HG03039 (cell line): Measurements from ENCODE around the gene ANKRD27.
A peak's percentile ranks its signal among the peaks of the same experiment; 100 is the strongest.
"Not testable (repeated sequence)": the region's sequence is repeated elsewhere in the genome, so short reads cannot be mapped to it uniquely, and the experiment has no call there.

Experiments used
- ATAC-seq: cut with Tn5 transposase; IDR thresholded peaks from one replicate; pipeline ENCODE4 v1.9.1; 2021; ENCODE audit warnings: mild to moderate bottlenecking, moderate library complexity; ENCODE audit not compliant: unreplicated experiment

Gene ANKRD27

DNA sequence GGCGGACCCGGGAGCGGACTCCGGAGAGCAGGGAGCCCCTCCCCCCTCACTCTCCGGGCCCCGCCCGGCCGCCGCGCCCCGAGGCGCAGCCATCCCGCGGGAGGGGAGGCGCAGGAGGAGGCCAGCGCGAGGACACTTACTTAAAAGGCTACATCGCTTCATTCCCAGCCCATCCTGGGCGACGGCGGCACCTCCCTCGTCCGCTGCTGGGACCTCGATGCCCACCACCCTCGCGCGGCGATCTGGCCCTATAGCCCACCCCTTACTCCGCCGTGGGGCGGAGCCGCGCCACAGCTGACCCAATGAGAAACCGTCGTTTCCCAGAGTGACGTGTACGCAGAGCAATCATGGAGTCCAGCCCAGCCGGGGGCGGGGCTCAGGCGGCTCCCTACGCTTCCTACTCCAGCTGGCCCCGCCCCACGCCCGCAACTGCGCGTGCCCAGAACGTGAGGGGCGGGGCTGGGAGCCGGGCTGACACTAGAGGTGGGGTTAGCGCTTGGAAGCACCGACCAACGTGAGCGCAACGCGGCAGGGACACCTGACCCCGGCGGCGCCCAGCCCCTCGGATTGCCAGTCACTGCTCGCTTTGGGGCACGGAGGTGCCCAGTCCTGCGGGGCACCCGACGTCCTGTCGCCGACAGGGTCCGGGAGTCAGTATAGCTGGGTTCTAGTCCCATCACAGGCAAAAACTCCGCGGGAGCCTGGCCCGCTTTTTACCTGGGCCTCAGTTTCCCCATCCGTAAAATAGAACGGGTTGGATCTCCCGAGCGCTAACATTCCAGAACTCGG is at the start of gene ANKRD27:
Gene ANKRD27 (minus strand): TSS at position 250 of the 789 bp plus-strand sequence. CDS start 16,165 bp downstream, outside the sequence.
- peak; percentile 96 for ATAC-seq

DNA sequence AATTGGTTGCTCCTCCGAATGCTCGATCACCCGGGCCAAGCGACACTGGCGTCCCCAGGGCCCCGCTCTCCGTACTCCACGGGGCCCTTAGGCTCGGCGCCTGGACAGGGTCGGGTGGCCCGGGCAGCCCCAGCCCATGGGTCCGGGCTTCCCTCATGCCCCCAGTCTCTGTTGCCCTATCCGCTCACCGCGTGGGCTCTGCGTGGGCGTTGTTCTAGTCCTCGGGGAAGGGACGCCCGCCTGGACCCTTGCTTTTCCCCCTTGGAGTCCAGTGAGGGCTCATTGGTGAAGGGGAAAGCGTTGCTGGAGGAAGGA is 45.9 kb upstream of the ANKRD27 start:
- ATAC-seq, result no peak

DNA sequence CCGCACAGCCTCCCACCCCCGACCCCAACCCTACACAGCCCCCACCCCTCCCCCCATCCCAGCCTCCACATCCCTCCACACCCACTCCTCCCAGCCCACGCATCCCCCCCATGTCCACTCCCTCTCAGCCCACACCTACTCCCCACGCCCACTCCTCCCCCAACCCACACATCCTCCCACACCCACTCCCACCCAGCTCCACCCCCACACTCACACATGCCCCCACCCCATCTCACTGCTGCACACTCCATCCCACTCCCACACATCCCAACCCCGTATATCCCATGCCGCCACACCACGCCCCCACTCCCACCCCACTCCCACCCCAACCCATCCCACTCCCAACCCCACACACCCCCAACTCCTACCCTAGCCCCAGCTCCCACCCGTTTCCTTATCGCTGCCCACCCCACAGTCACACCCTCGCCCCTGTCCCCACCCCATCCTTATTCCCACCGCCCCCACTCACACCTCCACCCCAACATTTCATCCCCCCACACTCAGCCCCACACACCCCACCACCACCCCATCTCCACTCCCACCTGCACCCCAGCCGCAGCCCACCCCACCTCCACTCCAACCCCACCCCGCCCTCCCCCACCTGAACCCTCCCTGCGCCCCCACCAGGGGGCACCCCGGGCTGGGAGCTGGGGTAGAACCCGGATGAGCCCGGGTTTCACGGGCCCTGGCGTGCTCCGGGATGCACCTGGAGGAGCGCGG is 45.4 kb upstream of the ANKRD27 start:
- no peak for ATAC-seq

DNA sequence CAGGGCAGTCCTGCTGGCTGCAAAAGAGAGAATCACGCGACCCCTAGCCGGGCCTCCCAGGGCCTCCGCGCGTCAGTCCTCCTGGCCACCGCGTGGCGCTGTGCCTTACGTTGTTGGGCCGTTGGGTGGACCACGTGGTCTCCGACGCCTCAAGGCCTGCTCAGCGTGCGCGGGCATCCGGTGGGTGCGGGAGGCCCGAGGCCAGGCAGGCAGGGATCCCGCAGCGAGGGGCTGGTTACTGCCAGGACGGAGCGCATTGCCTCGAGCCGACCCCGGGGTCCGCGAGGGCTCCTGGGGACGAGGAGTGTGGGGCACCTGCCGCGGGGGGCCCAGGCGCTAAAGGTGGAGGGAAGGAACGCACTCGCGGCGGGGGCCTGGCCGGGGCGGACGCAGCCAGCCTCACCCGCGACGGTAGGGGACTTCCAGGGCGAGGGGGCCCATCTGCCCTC is 44.7 kb upstream of the ANKRD27 start, which contains the start of gene TDRD12:
Gene TDRD12 (plus strand): TSS at position 157 of the 449 bp plus-strand sequence. CDS start 306 bp downstream, outside the sequence.
- no peak for ATAC-seq

DNA sequence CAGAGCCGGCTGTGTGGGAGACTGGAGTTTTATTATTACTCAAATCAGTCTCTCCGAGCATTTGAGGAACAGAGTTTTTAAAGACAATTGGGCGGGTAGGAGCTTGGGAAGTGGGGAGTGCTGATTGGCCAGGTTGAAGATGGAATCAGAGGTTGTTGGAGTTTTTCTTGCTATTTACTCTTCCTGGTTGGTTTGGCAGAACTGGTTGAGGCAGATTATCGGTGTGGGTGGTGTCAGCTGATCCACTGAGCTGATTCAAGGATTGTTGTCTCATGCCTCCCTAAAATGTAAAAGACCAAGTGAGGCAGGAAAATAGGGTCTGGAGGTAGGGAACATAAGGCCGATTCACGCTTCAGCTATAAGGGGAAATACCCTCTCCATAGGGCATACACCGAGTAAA is 43.3 kb upstream of the ANKRD27 start:
- ATAC-seq, result no peak

DNA sequence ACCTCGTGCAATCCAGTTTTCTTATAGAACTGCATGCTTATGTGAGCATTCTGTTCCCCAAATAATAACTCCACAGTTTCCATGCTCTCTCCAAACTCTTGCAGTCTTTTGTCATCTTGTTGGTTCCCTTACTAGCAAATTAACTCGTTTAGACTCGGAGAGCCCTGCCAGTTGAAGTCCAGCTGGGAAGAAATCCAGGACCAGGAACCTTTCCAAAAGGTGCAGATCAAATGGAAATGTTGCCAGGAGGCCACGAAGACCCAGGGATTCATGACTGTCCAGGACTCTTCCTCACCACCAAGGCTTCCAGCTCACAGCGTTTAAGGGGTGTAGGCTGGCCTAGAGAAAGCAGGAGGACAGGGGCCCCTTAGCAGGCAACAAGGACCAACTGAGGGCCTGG is 42.5 kb upstream of the ANKRD27 start:
- ATAC-seq, result no peak

DNA sequence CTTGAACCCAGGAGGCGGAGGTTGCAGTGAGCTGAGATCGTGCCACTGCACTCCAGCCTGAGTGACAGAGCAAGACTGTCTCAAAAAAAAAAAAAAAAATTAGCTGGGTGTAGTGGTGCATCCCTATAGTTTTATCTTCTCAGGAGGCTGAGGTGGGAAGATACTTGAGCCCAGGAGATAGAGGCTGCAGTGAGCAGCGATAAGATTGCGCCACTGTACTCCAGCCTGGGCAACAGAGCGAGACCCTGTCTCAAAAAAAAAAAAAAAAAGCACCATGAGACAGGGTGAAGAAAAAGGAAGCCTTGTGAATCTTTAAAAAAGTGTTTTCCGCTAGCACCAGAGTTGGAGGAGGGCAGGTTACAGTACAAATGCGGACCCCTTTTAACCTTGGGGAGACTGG is 41.2 kb upstream of the ANKRD27 start:
- ATAC-seq, result not testable (repeated sequence)

DNA sequence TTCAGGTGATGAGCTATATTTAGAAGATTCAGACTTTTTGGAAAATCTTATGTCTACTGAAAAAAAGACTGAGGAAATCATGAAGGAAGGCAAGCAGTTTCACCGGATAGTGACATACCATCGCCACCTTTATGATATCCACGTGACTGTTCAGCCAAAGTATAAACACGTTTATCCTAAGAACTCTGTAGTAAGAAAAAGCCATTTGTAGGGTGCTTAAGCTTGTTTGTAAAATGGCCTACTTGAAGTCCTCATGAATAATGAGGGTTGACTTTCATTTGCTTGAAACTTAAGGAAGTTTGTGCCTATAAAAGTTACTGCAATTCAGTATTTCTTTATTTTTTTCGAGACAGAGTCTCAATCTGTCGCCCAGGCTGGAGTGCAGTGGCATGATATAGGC is 36.8 kb upstream of the ANKRD27 start:
- no peak for ATAC-seq

DNA sequence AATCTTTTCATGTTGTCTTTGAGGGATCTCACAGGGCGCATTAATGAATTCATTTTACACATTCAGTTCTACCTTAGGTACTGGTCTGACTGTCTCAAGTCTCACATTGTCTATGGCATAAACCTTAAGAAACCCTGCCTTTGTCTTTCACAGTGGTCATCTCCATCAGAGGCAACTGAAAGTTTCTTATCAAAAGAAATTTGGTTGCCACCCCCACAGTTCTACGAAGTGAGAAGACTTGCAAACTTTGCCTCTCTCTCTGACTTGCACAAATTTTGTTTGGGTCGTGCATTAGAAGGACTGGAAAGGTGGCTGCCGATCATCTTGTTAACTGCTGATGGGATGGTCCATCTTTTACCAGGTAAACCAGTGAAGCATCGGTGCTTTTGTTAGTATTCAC is 34.1 kb upstream of the ANKRD27 start:
- no peak for ATAC-seq

DNA sequence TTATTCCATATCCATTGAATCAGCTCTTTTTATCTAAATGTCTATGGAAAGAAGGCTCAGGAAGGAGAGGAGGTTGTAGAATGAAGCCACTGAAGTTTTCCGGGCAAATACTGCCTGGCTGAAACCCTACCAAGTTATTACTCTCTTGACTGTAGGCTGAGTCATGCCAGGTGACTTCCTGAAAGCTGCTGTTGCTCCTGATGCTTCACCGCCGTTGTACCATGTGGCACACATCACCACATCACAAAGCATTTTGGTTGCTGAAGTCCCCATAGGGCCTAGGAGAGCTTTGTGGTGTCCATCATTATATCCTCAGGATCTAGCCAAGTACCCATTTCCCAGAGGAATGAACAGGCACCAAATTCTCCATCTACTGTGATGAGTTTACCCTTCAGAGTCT is 33.5 kb upstream of the ANKRD27 start:
- ATAC-seq, result no peak

DNA sequence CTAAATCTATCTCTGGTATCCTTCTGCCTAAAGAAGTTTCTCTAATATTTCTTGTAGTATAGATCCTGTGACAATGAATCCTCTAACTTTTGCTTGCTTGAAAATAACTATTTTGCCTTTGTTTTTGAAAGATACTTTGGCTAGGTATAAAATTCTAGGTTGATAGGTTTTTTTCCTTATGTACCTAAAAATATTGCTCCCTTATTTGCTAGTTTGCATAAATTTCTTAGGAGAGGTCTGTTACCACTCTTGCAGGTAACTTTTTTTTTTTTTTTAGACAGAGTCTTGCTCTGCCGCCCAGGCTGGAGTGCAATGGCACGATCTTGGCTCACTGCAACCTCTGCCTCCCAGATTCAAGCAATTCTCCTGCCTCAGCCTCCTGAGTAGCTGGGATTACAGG is 29.0 kb upstream of the ANKRD27 start:
- ATAC-seq, result not testable (repeated sequence)

DNA sequence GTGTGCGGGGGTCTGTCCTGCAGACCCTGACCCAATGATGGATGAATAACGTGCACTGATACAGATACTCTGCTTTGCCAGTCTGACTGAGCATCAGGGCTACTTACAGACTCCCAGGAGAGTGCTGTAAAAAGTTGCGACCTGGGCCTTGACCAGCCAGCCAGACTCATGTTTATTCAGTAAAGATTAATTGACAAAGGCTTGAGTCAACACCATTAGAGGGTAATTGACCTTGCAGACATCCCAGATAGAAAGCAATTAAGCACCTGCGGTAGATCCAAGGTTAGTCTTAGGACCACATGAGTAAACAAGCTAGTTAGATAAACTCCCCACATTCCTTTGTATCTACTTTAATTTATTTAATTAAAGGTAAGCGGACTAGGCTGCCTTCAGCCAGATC is 27.0 kb upstream of the ANKRD27 start:
- no peak for ATAC-seq

DNA sequence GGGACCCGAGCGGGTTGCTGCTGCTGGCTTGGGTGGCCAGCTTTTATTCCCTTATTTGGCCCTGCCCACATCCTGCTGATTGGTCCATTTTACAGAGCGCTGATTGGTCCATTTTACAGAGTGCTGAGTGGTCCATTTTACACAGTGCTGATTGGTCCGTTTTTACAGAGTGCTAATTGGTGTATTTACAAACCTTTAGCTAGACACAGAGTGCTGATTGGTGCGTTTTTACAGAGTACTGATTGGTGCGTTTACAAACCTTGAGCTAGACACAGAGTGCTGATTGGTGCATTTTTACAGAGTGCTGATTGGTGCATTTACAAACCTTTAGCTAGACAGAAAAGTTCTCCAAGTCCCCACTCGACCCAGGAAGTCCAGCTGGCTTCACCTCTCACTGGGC is 25.1 kb upstream of the ANKRD27 start:
- not testable (repeated sequence) for ATAC-seq

DNA sequence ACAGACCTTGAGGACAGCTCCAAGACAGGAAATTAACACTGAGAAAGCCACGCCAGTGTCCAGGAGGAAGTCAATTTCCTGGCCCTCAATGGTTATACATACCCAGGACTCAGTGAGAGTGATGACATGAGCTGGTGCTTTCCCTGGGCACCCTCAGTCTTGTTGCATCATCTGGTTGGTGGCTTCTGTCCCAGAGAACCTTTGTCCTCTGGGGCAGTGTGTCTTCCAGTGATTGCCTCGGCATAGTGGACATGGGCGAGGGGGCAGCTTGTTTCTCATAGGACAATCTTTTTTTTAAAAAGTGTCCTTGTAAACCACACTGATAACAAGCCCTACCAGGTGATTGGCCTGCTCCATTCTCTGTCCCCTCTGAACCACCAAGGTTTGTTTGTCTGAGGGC is 21.8 kb upstream of the ANKRD27 start:
- ATAC-seq, result not testable (repeated sequence)

DNA sequence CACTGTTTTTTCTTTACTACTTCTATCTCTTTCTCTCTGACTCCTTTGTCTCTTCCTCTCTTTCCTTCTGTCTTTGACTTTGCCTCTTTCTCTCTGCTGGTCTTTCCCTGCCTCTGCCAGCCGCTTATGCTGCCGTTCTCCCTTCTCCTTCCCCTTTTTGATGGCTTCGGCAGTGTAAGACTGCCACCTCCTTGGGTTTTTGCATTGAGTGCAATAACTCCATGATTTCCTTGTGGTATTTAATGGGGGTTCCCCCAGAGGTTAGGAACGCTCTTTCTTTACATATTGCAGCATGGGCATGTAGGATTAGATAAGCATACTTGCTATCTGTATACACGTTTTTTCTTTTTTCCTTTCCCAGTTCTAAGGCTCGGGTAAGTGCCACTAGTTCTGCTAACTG is 20.5 kb upstream of the ANKRD27 start:
- not testable (repeated sequence) for ATAC-seq

DNA sequence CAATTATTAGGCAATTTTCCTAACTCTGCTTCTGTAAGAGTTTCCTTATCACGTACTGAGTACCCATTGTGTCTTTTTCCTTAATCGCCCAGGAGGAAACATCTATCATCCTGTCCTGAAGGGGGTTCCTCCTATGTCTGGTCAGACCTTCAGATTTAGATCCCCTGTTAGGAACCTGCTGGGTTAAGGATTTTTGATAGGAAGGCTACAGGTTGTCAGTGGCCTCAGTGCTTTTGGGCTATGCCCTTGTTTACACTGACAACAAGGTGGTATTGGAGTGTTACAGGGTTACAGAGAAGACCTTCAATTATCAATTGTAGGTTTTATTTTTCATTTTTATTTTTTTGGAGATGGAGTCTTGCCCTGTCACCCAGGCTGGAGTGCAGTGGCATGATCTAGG is 19.9 kb upstream of the ANKRD27 start:
- not testable (repeated sequence) for ATAC-seq

DNA sequence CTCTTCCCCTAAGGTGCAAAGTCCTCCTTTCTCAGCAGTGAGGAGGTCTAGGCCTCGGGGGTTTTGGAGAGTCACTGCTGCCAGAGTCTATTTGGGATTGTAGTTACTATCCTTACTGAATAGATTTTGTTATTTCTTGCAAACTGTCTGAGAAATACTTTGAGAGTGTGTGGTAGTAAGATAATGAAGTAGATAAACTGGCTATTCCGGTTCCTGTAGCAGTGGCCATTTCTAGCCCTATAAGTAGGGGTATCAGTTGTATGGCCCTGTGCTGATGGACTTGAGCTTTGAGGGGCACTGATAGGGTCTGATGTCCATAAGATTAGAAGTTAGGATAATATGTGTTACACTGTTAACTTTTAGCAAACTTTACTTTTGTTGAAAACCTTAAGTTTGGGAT is 19.3 kb upstream of the ANKRD27 start:
- not testable (repeated sequence) for ATAC-seq

DNA sequence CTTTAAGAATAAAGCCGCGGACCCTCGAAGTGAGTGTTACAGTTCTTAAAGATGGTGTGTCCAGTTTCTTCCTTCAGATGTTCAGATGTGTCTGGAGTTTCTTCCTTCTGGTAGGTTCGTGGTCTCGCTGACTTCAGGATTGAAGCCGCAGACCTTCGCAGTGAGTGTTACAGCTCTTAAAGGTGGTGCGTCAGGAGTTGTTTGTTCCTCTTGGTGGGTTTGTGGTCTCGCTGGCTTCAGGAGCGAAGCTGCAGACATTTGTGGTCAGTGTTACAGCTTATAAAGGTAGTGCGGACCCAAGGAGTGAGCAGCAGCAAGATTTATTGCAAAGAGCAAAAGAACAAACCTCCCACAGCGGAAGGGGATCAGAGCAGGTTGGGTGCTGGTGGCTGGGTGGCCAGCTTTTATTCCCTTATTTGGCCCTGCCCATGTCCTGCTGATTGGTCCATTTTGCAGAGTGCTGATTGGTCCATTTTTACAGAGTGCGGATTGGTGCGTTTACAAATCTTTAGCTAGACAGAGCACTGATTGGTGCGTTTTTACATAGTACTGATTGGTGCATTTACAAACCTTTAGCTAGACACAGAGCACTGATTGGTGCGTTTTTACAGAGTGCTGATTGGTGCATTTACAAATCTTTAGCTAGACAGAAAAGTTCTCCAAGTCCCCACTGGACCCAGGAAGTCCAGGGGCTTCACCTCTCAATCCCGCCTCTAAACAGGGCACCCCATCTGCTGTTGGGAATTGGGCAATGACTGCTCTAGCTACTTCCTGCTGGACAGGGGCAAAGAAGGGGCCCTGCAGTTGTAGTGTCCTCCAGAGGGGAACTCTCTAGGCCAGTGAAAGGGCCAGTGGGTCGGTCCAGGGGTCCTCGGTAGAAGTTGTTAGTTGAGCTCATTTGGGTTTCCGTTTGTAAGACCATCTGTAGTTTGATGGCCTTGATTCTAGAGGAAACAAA is 18.4 kb upstream of the ANKRD27 start:
- ATAC-seq, result not testable (repeated sequence)

DNA sequence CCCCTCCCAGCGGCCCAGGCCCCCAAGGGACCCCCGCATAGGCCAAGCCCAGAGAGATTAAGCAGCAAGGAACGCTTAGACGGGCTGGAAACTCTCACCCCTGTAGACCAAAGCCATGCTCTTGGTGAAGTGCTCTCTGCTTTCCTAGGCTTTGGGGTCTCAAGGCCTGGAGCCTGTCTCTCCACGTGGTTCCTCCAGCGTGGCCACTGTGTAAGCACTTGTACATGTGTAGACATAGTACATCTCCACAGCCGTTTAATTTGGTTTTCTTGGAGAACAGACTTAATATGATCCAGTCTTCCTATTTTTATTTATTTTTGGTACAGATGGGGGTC is 17.7 kb upstream of the ANKRD27 start:
- no peak for ATAC-seq

DNA sequence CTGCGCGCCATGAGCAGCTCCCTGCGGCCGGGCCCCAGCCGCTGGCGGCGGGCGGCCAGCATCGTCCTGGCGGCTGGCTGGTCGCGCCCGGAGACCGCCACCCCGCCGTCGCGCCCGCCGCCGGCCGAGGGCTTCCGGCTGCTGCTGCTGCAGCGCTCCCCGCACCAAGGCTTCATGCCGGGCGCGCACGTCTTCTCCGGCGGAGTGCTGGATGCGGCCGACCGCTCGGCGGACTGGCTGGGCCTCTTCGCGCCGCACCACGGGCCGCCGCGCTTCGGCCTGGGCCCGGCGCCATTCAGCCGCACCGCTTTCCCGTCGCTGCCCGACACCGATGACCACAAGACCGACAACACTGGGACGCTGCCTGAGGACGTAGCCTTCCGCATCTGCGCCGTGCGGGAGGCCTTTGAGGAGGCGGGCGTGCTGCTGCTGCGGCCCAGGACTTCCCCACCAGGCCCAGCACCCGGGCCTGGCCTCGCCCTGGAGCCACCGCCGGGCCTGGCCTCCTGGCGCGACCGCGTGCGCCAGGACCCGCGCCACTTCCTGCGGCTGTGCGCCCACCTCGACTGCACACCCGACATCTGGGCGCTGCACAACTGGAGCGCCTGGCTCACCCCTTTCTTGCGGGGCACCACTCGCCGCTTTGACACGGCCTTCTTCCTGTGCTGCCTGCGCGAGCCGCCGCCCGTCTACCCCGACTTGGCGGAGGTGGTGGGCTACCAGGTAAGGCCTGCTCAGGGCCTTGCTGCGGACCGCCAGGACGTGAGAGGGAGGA is 17.2 kb upstream of the ANKRD27 start:
- ATAC-seq, result peak; percentile 57
